ACC112 (cell line): ENCODE data around the gene PPP5C.

Experiments used
- H2AFZ ChIP-seq: fragments of 200-600 bp; sonication (generic); one replicate; pipeline ENCODE4 v1.6.0; 2017; ENCODE audit warnings: antibody characterized with exemption, low read length; ENCODE audit not compliant: unreplicated experiment
- H3K27ac ChIP-seq: fragments of 200-600 bp; sonication (generic); 2 replicates; pipeline ENCODE4 v1.5.1; 2014; ENCODE audit warnings: low read depth, mild to moderate bottlenecking, antibody characterized with exemption, low read length, moderate library complexity
- H3K27me3 ChIP-seq: fragments of 200-600 bp; sonication (generic); 2 replicates; pipeline ENCODE4 v1.6.1; 2014; ENCODE audit warnings: mild to moderate bottlenecking, antibody characterized with exemption, low read length, moderate library complexity, mixed read lengths; ENCODE audit not compliant: insufficient read depth
- H3K36me3 ChIP-seq: fragments of 200-600 bp; sonication (generic); 2 replicates; pipeline ENCODE4 v1.6.1; 2016; ENCODE audit warnings: mild to moderate bottlenecking, antibody characterized with exemption, low read length, moderate library complexity, mixed read lengths; ENCODE audit not compliant: insufficient read depth
- H3K4me1 ChIP-seq: fragments of 200-600 bp; sonication (generic); one replicate; pipeline ENCODE4 v1.6.1; 2016; ENCODE audit warnings: low read length, mixed read lengths; ENCODE audit not compliant: insufficient read depth, unreplicated experiment, control insufficient read depth
- H3K4me3 ChIP-seq: fragments of 200-600 bp; sonication (generic); 2 replicates; pipeline ENCODE4 v1.5.1; 2014; ENCODE audit warnings: mild to moderate bottlenecking, low read depth, low read length
- H3K79me2 ChIP-seq: fragments of 200-600 bp; sonication (generic); one replicate; pipeline ENCODE4 v1.6.0; 2016; ENCODE audit warnings: low read length; ENCODE audit not compliant: control insufficient read depth, unreplicated experiment, insufficient read depth

Gene PPP5C

GRCh38 chr19:46351241-46352041 is 4.6 kb downstream of the PPP5C start:
- H3K27ac ChIP-seq: peak overlapping the region; percentile 58
- H3K27me3 ChIP-seq: no peaks in the 10 kb centered on the region
- H3K79me2 ChIP-seq: peaks cover 54% of the 10 kb centered on the region
- no peaks in the 10 kb centered on the region for H3K36me3 ChIP-seq
- peaks cover 25% of the 10 kb centered on the region for H3K4me1 ChIP-seq
- no peak overlapping the region for H2AFZ ChIP-seq
- peak overlapping the region; percentile 34 for H3K4me3 ChIP-seq

DNA sequence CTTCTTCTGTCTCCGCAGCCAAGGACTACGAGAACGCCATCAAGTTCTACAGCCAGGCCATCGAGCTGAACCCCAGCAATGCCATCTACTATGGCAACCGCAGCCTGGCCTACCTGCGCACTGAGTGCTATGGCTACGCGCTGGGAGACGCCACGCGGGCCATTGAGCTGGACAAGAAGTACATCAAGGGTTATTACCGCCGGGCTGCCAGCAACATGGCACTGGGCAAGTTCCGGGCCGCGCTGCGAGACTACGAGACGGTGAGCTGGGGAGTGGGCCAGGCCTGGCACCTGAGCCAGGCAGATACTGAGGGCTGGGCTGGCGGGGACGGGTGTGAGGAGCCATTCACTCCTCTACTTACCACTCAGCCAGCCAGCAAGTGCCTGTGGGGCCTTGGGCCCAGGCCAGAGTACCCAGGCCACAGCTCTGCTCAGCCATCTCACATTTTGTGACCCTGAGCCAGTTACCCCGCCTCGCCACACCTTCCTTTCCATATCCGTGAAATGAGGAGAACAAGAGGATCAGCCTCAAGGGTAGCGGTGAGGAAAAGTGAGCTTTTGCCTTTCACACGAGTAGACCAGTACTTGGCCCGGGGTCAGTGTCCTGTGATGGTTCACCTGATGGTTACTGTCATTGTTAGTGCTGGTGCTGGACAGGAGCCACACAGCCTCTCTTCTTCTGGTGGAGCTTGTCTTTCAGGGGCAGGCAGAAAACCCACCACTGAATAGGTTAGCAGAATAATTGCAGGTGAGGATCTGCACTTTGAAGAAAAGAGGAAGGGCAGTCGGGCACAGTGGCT is 7.0 kb downstream of the PPP5C start:
- H3K79me2 ChIP-seq: peaks cover 55% of the 10 kb centered on the region
- no peaks in the 10 kb centered on the region for H3K27me3 ChIP-seq
- H3K4me3 ChIP-seq: no peak overlapping the region
- no peak overlapping the region for H3K27ac ChIP-seq
- H2AFZ ChIP-seq: no peak overlapping the region
- H3K4me1 ChIP-seq: peaks cover 36% of the 10 kb centered on the region
- H3K36me3 ChIP-seq: no peaks in the 10 kb centered on the region

- Histone ChIP-seq H3K27ac (no peak overlapping the region), H3K79me2 (peaks cover 44% of the 10 kb centered on the region), H3K36me3 (no peaks in the 10 kb centered on the region), H2AFZ (no peak overlapping the region), H3K27me3 (no peaks in the 10 kb centered on the region), H3K4me1 (peaks cover 32% of the 10 kb centered on the region), H3K4me3 (no peak overlapping the region)
These were observed 8.6 kb downstream of the PPP5C start for GRCh38 chr19:46355234-46356148.

GRCh38 chr19:46356149-46357055 is 9.5 kb downstream of the PPP5C start:
- no peaks in the 10 kb centered on the region for H3K27me3 ChIP-seq
- peaks cover 44% of the 10 kb centered on the region for H3K79me2 ChIP-seq
- H2AFZ ChIP-seq: no peak overlapping the region
- H3K36me3 ChIP-seq: no peaks in the 10 kb centered on the region
- no peak overlapping the region for H3K27ac ChIP-seq
- H3K4me3 ChIP-seq: no peak overlapping the region
- peaks cover 23% of the 10 kb centered on the region for H3K4me1 ChIP-seq

- H3K27me3 ChIP-seq: no peaks in the 10 kb centered on the region
- peaks cover 14% of the 10 kb centered on the region for H3K4me1 ChIP-seq
- peaks cover 35% of the 10 kb centered on the region for H3K79me2 ChIP-seq
- no peaks in the 10 kb centered on the region for H3K36me3 ChIP-seq
- H2AFZ ChIP-seq: no peak overlapping the region
- no peak overlapping the region for H3K4me3 ChIP-seq
- no peak overlapping the region; the same call in 1 of the 2 replicates for H3K27ac ChIP-seq
These were observed 11.1 kb downstream of the PPP5C start for GRCh38 chr19:46357846-46358583.

GRCh38 chr19:46361915-46362314 is 15.0 kb downstream of the PPP5C start:
- peaks cover 26% of the 10 kb centered on the region for H3K79me2 ChIP-seq
- no peak overlapping the region for H3K4me3 ChIP-seq
- no peaks in the 10 kb centered on the region for H3K36me3 ChIP-seq
- no peaks in the 10 kb centered on the region for H3K27me3 ChIP-seq
- H3K27ac ChIP-seq: no peak overlapping the region
- H2AFZ ChIP-seq: no peak overlapping the region
- peaks cover 14% of the 10 kb centered on the region for H3K4me1 ChIP-seq

DNA sequence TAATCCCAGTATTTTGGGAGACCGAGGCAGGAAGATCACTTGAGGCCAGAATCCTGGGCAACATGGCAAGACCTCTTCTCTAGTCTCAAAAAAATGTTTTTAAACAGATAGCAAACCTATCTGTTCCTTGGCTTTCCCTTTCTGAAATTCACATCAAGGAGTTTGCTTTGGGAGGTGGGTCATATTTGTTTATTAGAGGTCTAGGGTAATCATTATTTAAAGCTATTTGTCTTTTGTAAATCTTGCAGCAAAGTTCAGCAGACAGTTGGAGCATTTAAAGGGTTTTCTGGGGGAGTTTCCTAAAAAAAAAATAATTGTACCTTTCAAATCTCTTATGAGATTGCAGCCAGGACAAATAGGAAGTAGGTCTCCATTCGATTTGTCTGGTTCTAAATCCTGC is 17.5 kb downstream of the PPP5C start:
- no peak overlapping the region for H3K27ac ChIP-seq
- no peaks in the 10 kb centered on the region for H3K4me1 ChIP-seq
- no peaks in the 10 kb centered on the region for H3K27me3 ChIP-seq
- peaks cover 9% of the 10 kb centered on the region for H3K79me2 ChIP-seq
- H3K4me3 ChIP-seq: no peak overlapping the region
- no peaks in the 10 kb centered on the region for H3K36me3 ChIP-seq
- no peak overlapping the region for H2AFZ ChIP-seq

DNA sequence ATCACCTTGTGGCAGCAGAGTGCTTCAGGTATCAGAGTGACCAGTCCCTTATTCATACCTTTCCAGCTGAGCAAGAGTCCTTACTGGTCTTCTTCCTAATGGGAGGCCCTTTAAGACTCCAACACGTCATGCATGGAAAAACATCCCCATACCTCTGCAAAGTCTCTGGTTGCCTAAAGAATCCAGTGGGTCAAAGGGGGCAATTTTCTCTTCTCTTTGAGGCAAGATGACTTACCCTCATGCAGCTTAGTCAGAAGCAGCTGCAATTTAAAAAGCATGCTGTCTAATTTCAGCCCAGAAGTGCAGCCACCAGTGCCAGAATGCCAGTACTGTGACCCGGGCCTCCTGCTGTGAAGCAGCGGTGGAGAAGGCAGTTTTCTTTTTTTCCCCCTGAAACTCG is 18.7 kb downstream of the PPP5C start:
- Histone ChIP-seq H3K4me3 (no peak overlapping the region), H2AFZ (no peak overlapping the region), H3K4me1 (no peaks in the 10 kb centered on the region), H3K27me3 (no peaks in the 10 kb centered on the region), H3K27ac (no peak overlapping the region), H3K36me3 (no peaks in the 10 kb centered on the region), H3K79me2 (peaks cover 13% of the 10 kb centered on the region)

GRCh38 chr19:46366620-46367292 is 19.9 kb downstream of the PPP5C start:
- Histone ChIP-seq H3K36me3 (no peaks in the 10 kb centered on the region), H2AFZ (no peak overlapping the region), H3K27ac (no peak overlapping the region), H3K4me1 (no peaks in the 10 kb centered on the region), H3K27me3 (no peaks in the 10 kb centered on the region), H3K4me3 (no peak overlapping the region), H3K79me2 (peaks cover 19% of the 10 kb centered on the region)
